ENCODE measurements around the gene CAMK4. TPM values are rescaled to one million over a fixed set of nuclear protein-coding genes. Genes with fewer than 3 reads are reported as not detected.

The CAMK4 gene
- total RNA-seq, 4 donors from 2014 or later: 0.45 to 2.5 (median 1.4) TPM

GRCh38 chr5:111427762-111428161 is 203.6 kb downstream of the CAMK4 start:
- WGBS, 2 donors: 90 to 94% methylated on average over 5 of the region's 5 CpGs
- DNase-seq: no peak
- TF ChIP-seq CTCF (IDR thresholded peaks at IDR 0.05): no peak
- TF ChIP-seq POLR2A (IDR thresholded peaks at IDR 0.05): no peak
- H3K27me3 ChIP-seq: no peaks in the 10 kb centered on the region
- no peaks in the 10 kb centered on the region for H3K4me1 ChIP-seq
- intact Hi-C loops (cut with DNase I): no loop called here
- no peak overlapping the region for H3K27ac ChIP-seq
- H3K36me3 ChIP-seq: no peaks in the 10 kb centered on the region
- H3K4me3 ChIP-seq (replicated peaks in 1 of 3): no peak overlapping the region
- no peaks in the 10 kb centered on the region for H3K9me3 ChIP-seq

GRCh38 chr5:111432883-111433536 is 208.8 kb downstream of the CAMK4 start:
- no peak overlapping the region for H3K27ac ChIP-seq
- H3K4me1 ChIP-seq: no peaks in the 10 kb centered on the region
- intact Hi-C loops (cut with DNase I): no loop called here
- TF ChIP-seq POLR2A (IDR thresholded peaks at IDR 0.05) (no peak), CTCF (IDR thresholded peaks at IDR 0.05) (no peak)
- DNase-seq: no peak
- no peak overlapping the region for H3K4me3 ChIP-seq (replicated peaks in 1 of 3)
- H3K9me3 ChIP-seq: no peaks in the 10 kb centered on the region
- H3K27me3 ChIP-seq: no peaks in the 10 kb centered on the region
- H3K36me3 ChIP-seq: no peaks in the 10 kb centered on the region

- no peak for TF ChIP-seq CTCF (IDR thresholded peaks at IDR 0.05)
- TF ChIP-seq POLR2A (IDR thresholded peaks at IDR 0.05): no peak
- H3K9me3 ChIP-seq: no peaks in the 10 kb centered on the region
- H3K27me3 ChIP-seq: no peaks in the 10 kb centered on the region
- H3K4me1 ChIP-seq: no peaks in the 10 kb centered on the region
- 88 to 89% methylated on average over 1 of the region's 1 CpG for WGBS, 2 donors
- DNase-seq: no peak
- no peak overlapping the region for H3K27ac ChIP-seq
- intact Hi-C loops (cut with DNase I): no loop called here
- no peak overlapping the region for H3K4me3 ChIP-seq (replicated peaks in 1 of 3)
- no peaks in the 10 kb centered on the region for H3K36me3 ChIP-seq
Observed at GRCh38 chr5:111434800-111435199, 210.6 kb downstream of the CAMK4 start.

GRCh38 chr5:111439473-111440075 is 215.4 kb downstream of the CAMK4 start:
- H3K27ac ChIP-seq: no peak overlapping the region
- H3K36me3 ChIP-seq: no peaks in the 10 kb centered on the region
- intact Hi-C loops (cut with DNase I): no loop called here
- H3K27me3 ChIP-seq: no peaks in the 10 kb centered on the region
- H3K4me1 ChIP-seq: no peaks in the 10 kb centered on the region
- no peak overlapping the region for H3K4me3 ChIP-seq (replicated peaks in 1 of 3)
- no peak for DNase-seq
- no peak for TF ChIP-seq POLR2A (IDR thresholded peaks at IDR 0.05)
- WGBS, 2 donors: 96 to 98% methylated on average over 1 of the region's 1 CpG
- no peaks in the 10 kb centered on the region for H3K9me3 ChIP-seq

GRCh38 chr5:111447099-111447498 is 222.9 kb downstream of the CAMK4 start:
- H3K27me3 ChIP-seq: no peaks in the 10 kb centered on the region
- H3K27ac ChIP-seq: no peak overlapping the region
- intact Hi-C loops (cut with DNase I): no loop called here
- H3K4me3 ChIP-seq (replicated peaks in 1 of 3): no peak overlapping the region
- DNase-seq: no peak
- 83 to 84% methylated on average over 1 of the region's 1 CpG for whole genome bisulfite sequencing, 2 donors
- TF ChIP-seq POLR2A (IDR thresholded peaks at IDR 0.05) (no peak), CTCF (IDR thresholded peaks at IDR 0.05) (no peak)
- no peaks in the 10 kb centered on the region for H3K4me1 ChIP-seq
- no peaks in the 10 kb centered on the region for H3K36me3 ChIP-seq
- H3K9me3 ChIP-seq: no peaks in the 10 kb centered on the region

All from thyroid gland (tissue), 4 donors.